ENCODE data around the gene DBNL.

DBNL gene

GRCh38 chr7:44062180-44062902 lies 17.8 kb downstream of the DBNL start:
- no peak for DNase-seq (ENCODE audit: low read depth)

DNA sequence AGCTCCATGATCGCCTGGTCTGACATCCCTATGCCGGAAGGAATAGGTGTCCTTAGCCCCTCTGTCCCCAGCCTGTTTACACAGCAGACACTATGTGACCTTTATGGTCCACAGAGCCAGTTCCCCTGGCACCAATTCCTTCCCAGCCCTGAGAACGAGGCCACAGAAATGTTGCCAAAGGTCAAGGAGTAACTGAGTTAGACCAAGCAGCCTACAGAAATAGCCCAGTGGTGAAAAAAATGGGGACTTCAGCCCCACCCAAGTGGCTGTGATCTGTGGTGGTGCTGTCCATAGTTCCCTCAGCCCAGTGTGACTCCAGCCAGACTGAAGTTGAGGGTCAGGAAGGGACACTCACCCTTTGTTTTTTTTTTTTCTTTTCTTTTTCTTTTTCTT lies 18.4 kb downstream of the DBNL start:
- DNase-seq (ENCODE audit: low read depth) = no peak

DNA sequence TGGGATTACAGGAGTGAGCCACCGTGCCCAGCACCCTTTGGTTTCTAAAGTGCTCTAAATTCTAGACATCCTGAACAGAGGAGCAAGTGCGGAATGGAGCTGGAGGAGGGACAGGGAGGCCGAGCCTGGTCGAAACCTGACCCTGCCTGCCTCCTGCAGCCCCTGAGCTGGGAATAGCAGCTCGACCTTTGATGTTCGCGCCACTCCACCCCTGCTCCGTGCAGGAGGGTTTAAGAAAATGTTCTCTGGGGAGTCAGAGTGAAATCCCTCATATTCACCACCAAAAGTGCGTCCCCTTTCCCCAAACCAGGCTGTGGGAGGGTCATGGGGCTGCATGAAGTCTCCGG lies 19.0 kb downstream of the DBNL start:
- DNase-seq (ENCODE audit: low read depth) = no peak

DNA sequence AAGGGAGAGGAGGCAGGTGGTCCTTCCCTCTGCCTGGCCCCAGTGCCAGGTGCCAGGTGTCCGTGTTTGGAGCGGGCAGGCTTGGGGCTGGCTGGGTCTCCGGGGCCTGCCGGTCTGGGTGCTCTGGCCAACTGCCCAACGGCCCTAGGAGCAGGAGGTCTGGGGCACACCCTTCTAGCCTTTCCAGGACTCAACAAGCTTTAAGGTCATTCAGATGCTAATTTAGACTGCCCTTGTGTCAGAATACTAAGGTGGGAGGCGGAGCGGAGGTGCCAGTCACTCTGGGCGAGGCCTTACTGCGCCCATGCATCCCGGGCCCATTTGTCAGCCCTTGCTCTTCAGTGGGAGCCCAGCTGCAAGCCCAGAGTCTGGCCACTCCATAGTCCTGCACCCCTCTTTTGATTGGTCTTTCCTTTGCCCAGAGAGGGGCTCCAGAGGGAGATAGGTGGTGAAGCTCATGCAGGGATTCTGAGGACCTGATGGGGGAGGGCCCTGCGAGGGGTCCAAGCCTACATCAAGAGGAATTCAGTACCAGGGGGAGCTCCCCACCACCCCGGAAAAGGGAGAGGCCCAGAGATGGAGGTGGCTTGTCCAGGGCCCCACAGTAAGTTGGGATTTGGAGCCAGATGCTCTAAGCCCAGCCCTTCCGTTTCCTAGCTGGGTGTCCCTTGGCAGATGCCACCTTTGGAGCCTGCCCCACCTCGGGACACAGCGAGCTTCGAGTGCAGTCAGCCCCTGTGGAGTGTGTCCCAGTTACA lies 19.6 kb downstream of the DBNL start:
- DNase-seq (ENCODE audit: low read depth) = no peak

- no peak for DNase-seq (ENCODE audit: low read depth)
Observed at GRCh38 chr7:44064791-44065430, 20.4 kb downstream of the DBNL start.

DNA sequence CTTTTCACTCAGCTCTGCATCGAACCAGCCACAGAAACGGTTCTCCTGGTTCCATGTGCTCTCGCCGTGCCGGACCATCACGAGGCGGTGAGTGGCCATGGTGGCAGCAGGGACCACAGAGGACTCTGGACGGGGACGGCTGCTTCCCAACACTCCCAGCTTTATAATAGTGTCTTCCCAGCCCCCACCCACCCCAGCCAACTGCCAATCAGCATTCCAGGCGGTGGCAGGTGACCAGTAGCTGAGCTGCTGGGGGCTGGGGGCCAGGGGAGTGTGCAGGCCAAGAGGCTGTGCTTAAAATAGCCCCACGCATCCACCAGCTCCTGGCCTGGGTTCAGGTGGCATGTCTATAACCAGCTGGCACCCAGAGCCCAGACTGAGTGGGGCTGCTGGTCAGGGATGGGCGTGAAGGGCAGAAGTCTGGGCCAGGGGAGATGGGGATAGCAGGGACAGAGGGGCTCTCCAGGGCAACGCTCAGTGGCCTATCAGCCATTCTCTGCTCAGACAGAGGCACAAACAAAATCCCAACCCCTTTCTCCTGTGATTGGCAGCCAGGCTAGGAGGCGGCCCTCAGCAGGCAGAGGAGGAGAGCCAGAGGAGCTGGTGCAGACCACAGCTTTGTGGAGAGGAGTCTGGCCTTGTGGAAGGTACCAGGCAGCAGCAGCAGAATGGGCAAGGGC lies 21.1 kb downstream of the DBNL start, which contains the start of gene PGAM2:
TSS of gene PGAM2 (minus strand) at position 137 of the 680 bp plus-strand sequence. CDS start at position 99, 38 bp downstream.
- DNase-seq (ENCODE audit: low read depth) = no peak

GRCh38 chr7:44066111-44066460 lies 21.6 kb downstream of the DBNL start:
- no peak for DNase-seq (ENCODE audit: low read depth)

- DNase-seq (ENCODE audit: low read depth) = no peak
Observed at GRCh38 chr7:44066494-44067063, 22.1 kb downstream of the DBNL start.

- no peak for DNase-seq (ENCODE audit: low read depth)
Observed at GRCh38 chr7:44067064-44067951, 22.8 kb downstream of the DBNL start.

DNA sequence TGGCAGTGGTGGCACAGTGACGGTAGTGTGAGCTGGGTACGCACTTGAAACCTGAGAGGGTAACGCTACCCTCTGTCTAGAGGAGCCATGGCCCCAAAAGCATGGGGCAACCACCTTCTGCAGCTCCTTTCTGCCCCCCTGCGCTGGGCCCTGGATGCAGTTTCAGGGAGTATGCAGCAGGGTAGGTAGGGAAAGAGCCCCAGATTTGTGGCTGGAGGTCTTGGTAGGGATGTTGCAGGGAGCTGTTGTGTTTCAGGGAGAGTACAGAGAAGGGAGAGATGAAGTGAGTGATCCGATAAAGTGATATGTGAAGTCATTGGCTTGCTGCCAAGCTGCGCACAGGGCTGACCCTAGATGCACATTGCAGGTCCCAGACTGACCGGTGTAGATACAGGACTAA lies 23.6 kb downstream of the DBNL start:
- DNase-seq (ENCODE audit: low read depth) = no peak

GRCh38 chr7:44071726-44072363 lies 27.3 kb downstream of the DBNL start:
- no peak for DNase-seq (ENCODE audit: low read depth)

DNA sequence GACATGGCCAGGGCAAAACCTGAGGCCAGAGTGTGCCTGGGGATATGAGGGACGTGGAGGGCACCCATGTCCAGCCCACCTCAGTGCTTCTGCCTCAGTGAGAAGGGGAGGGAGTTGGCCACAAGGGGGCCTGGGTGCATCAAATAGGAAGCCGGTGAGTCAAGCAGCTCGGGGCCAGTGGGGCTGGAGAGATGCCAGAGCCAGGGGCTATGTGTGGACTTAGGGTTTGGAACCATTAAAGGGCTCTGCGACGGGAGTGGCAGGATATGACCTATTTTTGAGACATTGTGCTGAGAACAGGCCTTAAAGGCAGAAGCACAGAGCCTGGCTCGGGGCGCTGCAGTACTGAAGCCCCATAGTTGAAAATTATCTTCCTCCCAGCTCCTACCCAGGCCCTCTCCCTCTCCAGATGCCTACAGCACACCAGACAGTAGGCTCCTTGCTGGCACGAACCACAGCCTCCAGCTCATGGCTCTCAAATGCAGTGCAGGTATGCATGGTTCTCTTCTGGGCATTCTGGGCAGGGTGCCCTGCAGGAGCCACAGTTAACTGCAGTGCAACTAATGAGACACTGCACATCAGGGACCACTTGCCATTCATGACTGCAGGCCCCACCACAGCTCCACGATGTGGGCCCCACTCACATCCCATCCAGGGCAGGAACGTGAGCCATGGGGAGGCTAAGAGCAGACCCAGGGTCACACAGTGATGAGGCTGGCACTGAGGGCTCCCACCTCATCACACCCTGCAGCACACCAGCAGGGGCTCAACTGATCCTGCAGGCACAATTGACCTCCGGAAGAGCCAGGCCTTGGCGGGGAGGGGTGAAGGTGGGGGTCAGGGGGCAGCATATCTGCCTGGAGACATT lies 28.1 kb downstream of the DBNL start:
- peak; percentile 55 for DNase-seq (ENCODE audit: low read depth)

DNA sequence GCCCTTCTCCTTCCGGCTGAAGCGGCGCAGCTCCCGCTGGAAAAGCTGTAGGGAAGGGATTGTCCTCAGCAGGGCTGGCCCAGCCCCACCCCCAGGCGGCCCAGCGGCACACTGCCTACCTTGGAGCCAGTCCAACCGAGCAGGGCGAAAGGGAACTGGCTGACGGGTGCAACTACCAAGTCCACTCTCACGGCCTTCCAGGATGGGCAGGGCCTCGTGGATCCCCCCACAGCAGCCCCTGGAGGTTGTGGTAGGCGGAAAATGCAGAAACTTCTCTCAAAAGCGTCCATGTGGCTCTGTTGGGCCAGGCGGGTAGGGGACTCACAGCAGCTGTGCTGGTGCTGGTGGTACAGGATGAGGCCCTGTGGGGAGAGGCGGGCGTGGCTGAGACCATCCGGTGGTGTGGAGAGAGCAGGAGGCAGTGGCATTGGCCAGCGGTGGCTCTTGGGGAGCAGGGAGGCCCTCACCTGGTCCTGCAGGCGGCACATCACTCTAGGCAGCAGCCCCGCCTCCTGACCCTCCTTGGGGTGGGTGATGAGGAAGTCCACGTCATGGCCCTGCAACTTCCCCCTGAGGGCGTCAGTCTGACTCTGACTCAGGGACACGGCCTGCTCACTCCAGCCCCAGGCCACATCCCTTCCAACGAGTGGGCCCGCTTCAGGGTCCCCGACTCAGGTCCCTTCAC lies 29.3 kb downstream of the DBNL start:
- DNase-seq (ENCODE audit: low read depth) = peak; percentile 31

DNA sequence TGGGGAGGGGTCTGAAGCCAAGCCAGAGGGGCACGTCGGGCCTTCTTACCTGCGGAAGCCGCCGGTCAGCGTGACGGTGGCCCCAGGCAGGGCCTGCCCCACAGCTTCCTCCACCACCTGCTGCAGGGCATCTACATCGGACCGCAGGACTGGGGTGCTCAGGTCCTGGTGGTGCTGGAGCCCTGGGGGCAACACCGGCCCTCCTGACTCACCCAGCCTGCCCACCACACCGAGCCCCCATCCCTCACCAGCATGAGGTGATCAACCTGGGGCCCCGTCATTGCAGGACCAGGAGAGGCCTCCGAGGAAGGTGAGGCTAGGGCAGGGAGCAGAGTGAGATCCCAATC lies 29.8 kb downstream of the DBNL start:
- DNase-seq (ENCODE audit: low read depth) = no peak

DNA sequence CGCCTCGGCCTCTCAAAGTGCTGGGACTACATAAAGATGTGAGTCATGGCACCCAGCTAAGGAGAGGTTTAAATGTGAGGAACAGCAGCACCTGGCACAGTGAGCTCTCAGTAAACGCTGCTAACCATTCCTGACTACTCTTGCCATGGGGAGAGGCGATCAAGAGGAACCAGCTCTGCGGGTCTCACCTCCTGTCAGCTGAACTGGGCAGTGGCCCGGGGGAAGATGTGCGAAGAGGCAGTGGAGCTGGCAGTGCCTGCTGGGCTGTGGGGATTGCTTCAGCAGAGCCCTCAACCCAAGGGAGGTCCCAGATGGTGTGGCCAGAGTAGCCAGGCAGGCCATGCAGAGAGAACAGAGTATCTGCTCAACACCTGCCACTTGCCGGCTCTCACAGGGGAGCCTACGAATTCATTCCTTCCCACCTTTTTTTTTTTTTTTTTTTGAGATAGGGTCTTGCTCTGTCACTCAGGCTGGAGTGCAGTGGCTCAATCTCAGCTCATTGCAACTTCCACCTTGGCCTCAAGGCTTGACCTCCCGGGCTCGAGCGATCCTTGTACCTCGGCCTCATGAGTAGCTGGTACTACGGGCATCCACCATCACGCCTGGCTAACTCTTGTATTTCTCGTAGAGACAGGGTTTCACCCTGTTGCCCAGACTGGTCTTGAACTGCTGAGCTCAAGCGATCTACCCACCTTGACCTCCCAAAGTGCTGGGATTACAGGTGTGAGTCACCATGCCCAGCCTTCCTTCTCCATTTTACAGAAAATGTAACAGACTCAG lies 31.0 kb downstream of the DBNL start:
- no peak for DNase-seq (ENCODE audit: low read depth)

DNA sequence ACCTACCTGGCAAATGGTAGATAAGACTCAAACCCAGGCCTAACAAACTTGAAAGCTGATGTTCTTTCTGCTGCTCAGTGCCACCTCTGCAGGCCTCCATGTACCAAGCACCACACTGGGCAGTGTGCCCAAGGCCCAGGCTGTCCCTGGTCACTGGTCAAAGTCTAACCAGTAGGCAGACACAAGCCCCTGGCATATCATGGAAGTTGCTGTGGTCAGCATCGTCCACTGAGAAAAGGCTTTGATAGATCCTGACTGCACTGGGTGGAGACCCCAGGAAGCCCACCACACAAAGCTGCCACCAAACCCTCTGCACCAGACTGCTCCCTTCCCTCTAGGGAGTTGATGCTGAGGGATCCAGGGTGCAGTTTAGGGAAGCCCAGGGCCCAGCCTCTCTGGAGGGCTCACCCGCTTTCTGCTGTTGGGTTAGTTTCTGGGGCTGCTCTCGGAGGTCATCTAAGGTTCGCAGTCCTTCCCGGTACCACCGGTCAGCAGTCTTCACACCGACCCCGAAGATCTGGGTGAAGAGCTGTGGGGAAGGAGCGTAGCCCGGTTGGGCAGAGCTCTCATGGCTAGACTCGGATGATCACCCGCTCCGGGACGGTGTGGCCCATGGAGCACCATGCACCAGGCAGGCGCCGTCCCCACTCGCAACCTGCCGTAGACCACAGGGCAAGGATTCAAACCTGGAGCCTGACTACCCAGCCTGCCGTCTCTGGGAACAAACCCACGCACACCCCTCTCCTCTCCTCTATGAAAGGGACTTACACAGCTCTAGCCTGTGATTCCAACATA lies 31.8 kb downstream of the DBNL start:
- DNase-seq (ENCODE audit: low read depth) = no peak

- DNase-seq (ENCODE audit: low read depth) = no peak
Observed at GRCh38 chr7:44077061-44077460, 32.6 kb downstream of the DBNL start.

GRCh38 chr7:44077681-44078091 lies 33.2 kb downstream of the DBNL start:
- no peak for DNase-seq (ENCODE audit: low read depth)

All from non-pigmented ciliary epithelial cell (primary cell).